ENCODE measurements around the gene BPIFB2. TPM values are rescaled to one million over a fixed set of nuclear protein-coding genes. Genes with fewer than 3 reads are reported as not detected.

Gene BPIFB2
- total RNA-seq, 2 experiments from 2014 or later: not detected

GRCh38 chr20:33065785-33066184 lies 58.3 kb downstream of the BPIFB2 start:
- Mint-ChIP-seq H3K4me1 (ENCODE audit: low read depth) (peaks cover 5% of the 10 kb centered on the region), H3K27me3 (no peaks in the 10 kb centered on the region), H3K36me3 (no peaks in the 10 kb centered on the region), H3K9me3 (no peaks in the 10 kb centered on the region), H3K4me3 (no peak overlapping the region), H3K27ac (no peak overlapping the region)
- ChIA-PET CTCF (no interaction called here), POLR2A (no interaction called here)
- DNase-seq: no peak
- intact Hi-C loops (cut with micrococcal nuclease): no loop called here

- CTCF ChIA-PET: no interaction called here
- peaks cover 5% of the 10 kb centered on the region for H3K4me1 Mint-ChIP-seq (ENCODE audit: low read depth)
- H3K27me3 Mint-ChIP-seq: no peaks in the 10 kb centered on the region
- POLR2A ChIA-PET: no interaction called here
- no peak for DNase-seq
- no peak overlapping the region for H3K4me3 Mint-ChIP-seq
- no peak overlapping the region for H3K27ac Mint-ChIP-seq
- H3K36me3 Mint-ChIP-seq: no peaks in the 10 kb centered on the region
- intact Hi-C loops (cut with micrococcal nuclease): no loop called here
- no peaks in the 10 kb centered on the region for H3K9me3 Mint-ChIP-seq
Measured at GRCh38 chr20:33067806-33068205, 60.3 kb downstream of the BPIFB2 start.

- no peaks in the 10 kb centered on the region for H3K27me3 Mint-ChIP-seq
- no peak for DNase-seq
- intact Hi-C loops (cut with micrococcal nuclease): no loop called here
- H3K4me1 Mint-ChIP-seq (ENCODE audit: low read depth): peaks cover 5% of the 10 kb centered on the region
- H3K36me3 Mint-ChIP-seq: no peaks in the 10 kb centered on the region
- H3K9me3 Mint-ChIP-seq: no peaks in the 10 kb centered on the region
- no peak overlapping the region for H3K27ac Mint-ChIP-seq
- CTCF ChIA-PET: interaction anchor here (1.2 kb wide), 1 partner anchor 64 kb away, joined by 3 read pairs; the partner anchor contains the start of gene SUN5
- POLR2A ChIA-PET: no interaction called here
- H3K4me3 Mint-ChIP-seq: no peak overlapping the region
Measured at GRCh38 chr20:33068251-33068939, 60.9 kb downstream of the BPIFB2 start.

- Mint-ChIP-seq H3K36me3 (no peaks in the 10 kb centered on the region), H3K27me3 (no peaks in the 10 kb centered on the region), H3K27ac (no peak overlapping the region), H3K4me1 (ENCODE audit: low read depth) (peaks cover 5% of the 10 kb centered on the region), H3K9me3 (no peaks in the 10 kb centered on the region), H3K4me3 (no peak overlapping the region)
- POLR2A ChIA-PET: no interaction called here
- intact Hi-C loops (cut with micrococcal nuclease): no loop called here
- no peak for DNase-seq
- CTCF ChIA-PET: interaction anchor here (1.2 kb wide), 1 partner anchor 65 kb away, joined by 3 read pairs; the partner anchor contains the start of gene SUN5
Measured at GRCh38 chr20:33069673-33070072, 62.2 kb downstream of the BPIFB2 start.

- Mint-ChIP-seq H3K4me3 (no peak overlapping the region), H3K27ac (no peak overlapping the region), H3K36me3 (no peaks in the 10 kb centered on the region), H3K9me3 (no peaks in the 10 kb centered on the region), H3K27me3 (no peaks in the 10 kb centered on the region), H3K4me1 (ENCODE audit: low read depth) (peaks cover 5% of the 10 kb centered on the region)
- DNase-seq: no peak
- POLR2A ChIA-PET: no interaction called here
- CTCF ChIA-PET: no interaction called here
- intact Hi-C loops (cut with micrococcal nuclease): no loop called here
Measured at GRCh38 chr20:33070111-33071053, 62.9 kb downstream of the BPIFB2 start.

GRCh38 chr20:33071198-33071597 lies 63.7 kb downstream of the BPIFB2 start:
- H3K9me3 Mint-ChIP-seq: no peaks in the 10 kb centered on the region
- H3K36me3 Mint-ChIP-seq: no peaks in the 10 kb centered on the region
- H3K27me3 Mint-ChIP-seq: no peaks in the 10 kb centered on the region
- intact Hi-C loops (cut with micrococcal nuclease): no loop called here
- no peak overlapping the region for H3K4me3 Mint-ChIP-seq
- H3K27ac Mint-ChIP-seq: no peak overlapping the region
- no peak for DNase-seq
- ChIA-PET CTCF (interaction anchor here (1.3 kb wide), 1 partner anchor 25 kb away, joined by 3 read pairs; no protein-coding TSS in a partner anchor), POLR2A (no interaction called here)
- H3K4me1 Mint-ChIP-seq (ENCODE audit: low read depth): peaks cover 5% of the 10 kb centered on the region

GRCh38 chr20:33072362-33072761 lies 64.9 kb downstream of the BPIFB2 start:
- no peaks in the 10 kb centered on the region for H3K36me3 Mint-ChIP-seq
- no peak overlapping the region for H3K4me3 Mint-ChIP-seq
- CTCF ChIA-PET: interaction anchor here (1.3 kb wide), 1 partner anchor 24 kb away, joined by 3 read pairs; no protein-coding TSS in a partner anchor

GRCh38 chr20:33072813-33073212 lies 65.3 kb downstream of the BPIFB2 start:
- CTCF ChIA-PET: no interaction called here
- H3K4me3 Mint-ChIP-seq: no peak overlapping the region
- no peak overlapping the region for H3K27ac Mint-ChIP-seq

More at GRCh38 chr20:33072362-33072761, 64.9 kb downstream of the BPIFB2 start:
- Mint-ChIP-seq H3K9me3 (no peaks in the 10 kb centered on the region), H3K4me1 (ENCODE audit: low read depth) (peaks cover 8% of the 10 kb centered on the region), H3K27ac (no peak overlapping the region), H3K27me3 (no peaks in the 10 kb centered on the region)
- intact Hi-C loops (cut with micrococcal nuclease): no loop called here
- no peak for DNase-seq
- POLR2A ChIA-PET: no interaction called here

More at GRCh38 chr20:33072813-33073212, 65.3 kb downstream of the BPIFB2 start:
- intact Hi-C loops (cut with micrococcal nuclease): no loop called here
- Mint-ChIP-seq H3K4me1 (ENCODE audit: low read depth) (peaks cover 8% of the 10 kb centered on the region), H3K27me3 (no peaks in the 10 kb centered on the region), H3K36me3 (no peaks in the 10 kb centered on the region), H3K9me3 (no peaks in the 10 kb centered on the region)
- POLR2A ChIA-PET: no interaction called here
- no peak for DNase-seq

Other genes with a start within 250 kb of the BPIFB2 start
- gene DNMT3B, start 245.3 kb upstream of the BPIFB2 start, total RNA-seq: 1 to 10 TPM; 1.7 to 2.0 TPM
- gene MAPRE1, start 187.8 kb upstream of the BPIFB2 start, total RNA-seq: 100 to 1,000 TPM; 131 to 133 TPM
- under 1 TPM; 0.24 to 0.83 TPM for gene EFCAB8, start 148.8 kb upstream of the BPIFB2 start, total RNA-seq
- not detected for gene SUN5, start 3.3 kb upstream of the BPIFB2 start, total RNA-seq
- gene BPIFB6, start 23.9 kb downstream of the BPIFB2 start, total RNA-seq: not detected
- gene BPIFB3, start 46.2 kb downstream of the BPIFB2 start, total RNA-seq: not detected
- gene BPIFB4, start 71.9 kb downstream of the BPIFB2 start, total RNA-seq: not detected
- not detected for gene BPIFA2, start 160.5 kb downstream of the BPIFB2 start, total RNA-seq
- gene BPIFA3, start 209.6 kb downstream of the BPIFB2 start, total RNA-seq: not detected
- gene BPIFA1, start 228.3 kb downstream of the BPIFB2 start, total RNA-seq: not detected

All from activated CD4-positive, alpha-beta memory T cell treated with anti-CD3 and anti-CD28 coated beads for 36 hours (primary cell).